ENCODE data around the gene DOCK6.

GRCh38 chr19:11261971-11262839 is at the start of gene DOCK6:
- TF ChIP-seq CTCF (IDR thresholded peaks at IDR 0.05; ENCODE audit: low read length) = peak; percentile 17; the same call in 1 of the 2 replicates
- no peak for TF ChIP-seq EZH2 (optimal IDR thresholded peaks at IDR 0.05; ENCODE audit: low read depth, low read length)

All from MM.1S (cell line).